ENCODE data around the gene AFF2. TPM values are rescaled to one million over a fixed set of nuclear protein-coding genes. Genes with fewer than 3 reads are reported as not detected.

Gene AFF2
- total RNA-seq, 4 donors from 2014 or later = 2.8 to 25.8 (median 8.6) TPM

DNA sequence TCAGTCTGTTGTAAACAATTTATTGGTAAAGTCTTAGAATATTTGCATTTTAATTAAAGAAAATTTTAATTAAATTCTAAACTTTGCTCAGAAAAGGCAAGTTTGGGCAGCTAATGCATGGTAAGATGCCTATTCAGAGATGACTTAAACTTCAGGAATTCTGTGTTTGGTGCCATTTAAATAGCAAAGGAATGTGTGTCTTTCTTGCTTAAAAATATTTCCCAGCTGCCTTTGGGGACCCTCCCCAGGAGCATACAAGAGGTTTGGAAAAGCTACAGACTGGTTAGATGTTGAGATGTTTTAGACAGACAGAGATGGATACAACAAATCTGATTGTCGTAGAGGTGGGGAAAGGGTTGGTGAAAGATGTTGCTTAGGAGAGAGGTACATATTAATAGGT is 36.5 kb downstream of the AFF2 start:
- TF ChIP-seq, protein P1, sequence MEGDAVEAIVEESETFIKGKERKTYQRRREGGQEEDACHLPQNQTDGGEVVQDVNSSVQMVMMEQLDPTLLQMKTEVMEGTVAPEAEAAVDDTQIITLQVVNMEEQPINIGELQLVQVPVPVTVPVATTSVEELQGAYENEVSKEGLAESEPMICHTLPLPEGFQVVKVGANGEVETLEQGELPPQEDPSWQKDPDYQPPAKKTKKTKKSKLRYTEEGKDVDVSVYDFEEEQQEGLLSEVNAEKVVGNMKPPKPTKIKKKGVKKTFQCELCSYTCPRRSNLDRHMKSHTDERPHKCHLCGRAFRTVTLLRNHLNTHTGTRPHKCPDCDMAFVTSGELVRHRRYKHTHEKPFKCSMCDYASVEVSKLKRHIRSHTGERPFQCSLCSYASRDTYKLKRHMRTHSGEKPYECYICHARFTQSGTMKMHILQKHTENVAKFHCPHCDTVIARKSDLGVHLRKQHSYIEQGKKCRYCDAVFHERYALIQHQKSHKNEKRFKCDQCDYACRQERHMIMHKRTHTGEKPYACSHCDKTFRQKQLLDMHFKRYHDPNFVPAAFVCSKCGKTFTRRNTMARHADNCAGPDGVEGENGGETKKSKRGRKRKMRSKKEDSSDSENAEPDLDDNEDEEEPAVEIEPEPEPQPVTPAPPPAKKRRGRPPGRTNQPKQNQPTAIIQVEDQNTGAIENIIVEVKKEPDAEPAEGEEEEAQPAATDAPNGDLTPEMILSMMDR (IDR thresholded peaks at IDR 0.05; ENCODE audit: low read depth) = no peak

GRCh38 chrX:148537556-148538182 is 37.3 kb downstream of the AFF2 start:
- TF ChIP-seq, protein P1 (IDR thresholded peaks at IDR 0.05; ENCODE audit: low read depth) = no peak

- TF ChIP-seq, protein P1 (IDR thresholded peaks at IDR 0.05; ENCODE audit: low read depth) = no peak
These were observed 38.2 kb downstream of the AFF2 start for GRCh38 chrX:148538582-148538981.

DNA sequence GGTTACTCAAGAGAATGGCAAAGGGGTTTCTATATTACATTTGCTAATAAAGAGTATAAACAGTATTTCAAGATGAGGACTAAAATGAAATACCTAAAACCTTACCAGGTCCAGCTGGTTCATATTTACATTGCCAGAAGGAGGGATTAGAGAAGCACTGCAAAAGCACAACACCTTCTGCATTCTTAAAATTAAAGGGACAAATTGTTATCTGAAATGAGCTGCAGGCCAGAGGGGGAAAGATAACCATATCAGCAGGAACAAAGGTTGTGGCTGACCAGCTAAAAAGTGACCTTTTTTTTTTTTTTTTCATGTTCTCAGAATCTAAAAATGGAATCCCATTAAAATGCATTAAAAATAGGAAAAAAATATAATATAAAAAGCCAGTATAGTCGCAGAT is 39.7 kb downstream of the AFF2 start:
- TF ChIP-seq, protein P1 (IDR thresholded peaks at IDR 0.05; ENCODE audit: low read depth) = no peak

- TF ChIP-seq, protein P1 (IDR thresholded peaks at IDR 0.05; ENCODE audit: low read depth) = no peak
These were observed 40.5 kb downstream of the AFF2 start for GRCh38 chrX:148540671-148541583.

- TF ChIP-seq, protein P1 (IDR thresholded peaks at IDR 0.05; ENCODE audit: low read depth) = no peak
These were observed 41.1 kb downstream of the AFF2 start for GRCh38 chrX:148541584-148541940.

GRCh38 chrX:148542481-148543255 is 42.3 kb downstream of the AFF2 start:
- TF ChIP-seq, protein P1 (IDR thresholded peaks at IDR 0.05; ENCODE audit: low read depth) = no peak
